GM12873 (cell line): Measurements from ENCODE around the gene FAM162A.

Experiments
- TF ChIP-seq, protein P1 (sequence below): IDR thresholded peaks from 2 replicates; pipeline ENCODE4 v1.5.1; 2012; ENCODE audit warnings: low read depth, mild to moderate bottlenecking, moderate library complexity, low read length, control low read depth; ENCODE audit not compliant: insufficient read depth; ENCODE audit errors: missing control alignments

FAM162A gene

DNA sequence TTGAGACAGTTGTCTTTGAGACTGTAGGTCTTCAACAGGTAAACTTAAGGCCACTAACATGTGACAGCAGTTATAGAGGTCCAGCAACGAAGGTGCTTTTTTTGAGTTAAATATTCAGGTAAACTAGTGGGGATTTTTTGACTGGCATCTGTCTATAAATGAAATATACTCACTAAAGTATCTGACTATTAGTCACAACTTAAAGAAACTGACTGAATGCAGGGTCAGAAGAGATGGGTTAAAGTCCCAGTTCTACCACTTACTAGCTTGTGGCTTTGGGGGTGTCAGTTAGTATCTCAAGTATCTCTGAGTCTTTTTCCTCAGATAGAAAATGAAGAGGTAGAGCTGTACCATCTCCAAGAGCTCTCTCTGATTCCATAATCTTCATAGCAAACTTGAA lies 18.9 kb upstream of the FAM162A start:
- TF ChIP-seq, protein P1, sequence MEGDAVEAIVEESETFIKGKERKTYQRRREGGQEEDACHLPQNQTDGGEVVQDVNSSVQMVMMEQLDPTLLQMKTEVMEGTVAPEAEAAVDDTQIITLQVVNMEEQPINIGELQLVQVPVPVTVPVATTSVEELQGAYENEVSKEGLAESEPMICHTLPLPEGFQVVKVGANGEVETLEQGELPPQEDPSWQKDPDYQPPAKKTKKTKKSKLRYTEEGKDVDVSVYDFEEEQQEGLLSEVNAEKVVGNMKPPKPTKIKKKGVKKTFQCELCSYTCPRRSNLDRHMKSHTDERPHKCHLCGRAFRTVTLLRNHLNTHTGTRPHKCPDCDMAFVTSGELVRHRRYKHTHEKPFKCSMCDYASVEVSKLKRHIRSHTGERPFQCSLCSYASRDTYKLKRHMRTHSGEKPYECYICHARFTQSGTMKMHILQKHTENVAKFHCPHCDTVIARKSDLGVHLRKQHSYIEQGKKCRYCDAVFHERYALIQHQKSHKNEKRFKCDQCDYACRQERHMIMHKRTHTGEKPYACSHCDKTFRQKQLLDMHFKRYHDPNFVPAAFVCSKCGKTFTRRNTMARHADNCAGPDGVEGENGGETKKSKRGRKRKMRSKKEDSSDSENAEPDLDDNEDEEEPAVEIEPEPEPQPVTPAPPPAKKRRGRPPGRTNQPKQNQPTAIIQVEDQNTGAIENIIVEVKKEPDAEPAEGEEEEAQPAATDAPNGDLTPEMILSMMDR = no peak

DNA sequence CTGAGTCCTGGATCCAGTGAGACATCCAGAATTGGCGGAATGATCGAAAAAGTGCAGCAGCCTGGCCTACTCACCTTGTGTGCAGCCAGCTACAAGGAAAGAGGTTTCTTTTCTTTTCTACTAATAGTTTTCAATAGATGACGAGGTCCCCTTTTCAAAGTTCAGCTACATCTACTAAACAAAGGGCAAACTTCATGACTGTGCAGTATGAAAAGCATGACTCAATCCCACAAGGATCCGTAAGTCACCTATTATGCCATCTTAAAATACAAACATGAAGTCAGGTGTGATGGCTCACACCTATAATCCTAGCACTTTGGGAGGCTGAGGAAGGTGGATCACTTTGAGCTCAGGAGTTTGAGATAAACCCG lies 17.6 kb upstream of the FAM162A start:
- TF ChIP-seq, protein P1 = no peak

DNA sequence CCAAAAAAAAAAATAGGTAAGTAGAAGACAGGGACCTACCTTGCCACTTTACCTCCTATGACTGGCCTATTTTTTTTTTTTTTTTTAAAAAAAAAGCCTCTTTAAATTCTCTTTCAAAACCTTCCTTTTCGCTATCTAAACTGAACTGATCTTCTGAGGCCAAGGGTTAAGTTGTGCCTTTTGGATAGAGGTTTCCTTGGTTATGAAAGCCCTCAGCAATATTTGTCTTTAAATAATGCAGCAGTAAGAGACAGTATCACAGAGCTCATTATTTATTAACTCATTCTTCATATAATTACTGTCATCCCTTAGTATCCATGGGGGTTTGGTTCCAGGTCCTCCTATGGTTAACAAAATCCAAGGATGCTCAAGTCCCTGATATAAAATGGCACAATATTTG lies 9.9 kb upstream of the FAM162A start:
- TF ChIP-seq, protein P1 = no peak

DNA sequence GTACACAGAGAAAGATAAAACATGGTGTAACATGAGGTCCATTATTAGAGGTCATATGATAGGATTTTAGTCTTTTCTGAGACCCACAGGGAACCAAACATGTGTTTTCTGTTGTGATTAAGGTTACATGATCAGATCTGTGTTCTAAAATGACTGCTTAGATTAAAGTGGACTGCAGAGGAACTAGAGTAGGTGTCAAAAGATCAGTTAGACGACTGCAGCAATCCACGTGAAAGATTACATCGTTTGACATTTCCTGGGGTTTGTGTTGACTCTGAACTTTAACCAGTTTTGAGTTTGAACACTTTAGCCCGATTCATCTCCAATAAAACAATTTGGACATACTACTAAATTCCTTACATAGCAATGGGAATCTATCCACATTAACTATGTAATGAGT lies 6.0 kb upstream of the FAM162A start:
- TF ChIP-seq, protein P1 = no peak

DNA sequence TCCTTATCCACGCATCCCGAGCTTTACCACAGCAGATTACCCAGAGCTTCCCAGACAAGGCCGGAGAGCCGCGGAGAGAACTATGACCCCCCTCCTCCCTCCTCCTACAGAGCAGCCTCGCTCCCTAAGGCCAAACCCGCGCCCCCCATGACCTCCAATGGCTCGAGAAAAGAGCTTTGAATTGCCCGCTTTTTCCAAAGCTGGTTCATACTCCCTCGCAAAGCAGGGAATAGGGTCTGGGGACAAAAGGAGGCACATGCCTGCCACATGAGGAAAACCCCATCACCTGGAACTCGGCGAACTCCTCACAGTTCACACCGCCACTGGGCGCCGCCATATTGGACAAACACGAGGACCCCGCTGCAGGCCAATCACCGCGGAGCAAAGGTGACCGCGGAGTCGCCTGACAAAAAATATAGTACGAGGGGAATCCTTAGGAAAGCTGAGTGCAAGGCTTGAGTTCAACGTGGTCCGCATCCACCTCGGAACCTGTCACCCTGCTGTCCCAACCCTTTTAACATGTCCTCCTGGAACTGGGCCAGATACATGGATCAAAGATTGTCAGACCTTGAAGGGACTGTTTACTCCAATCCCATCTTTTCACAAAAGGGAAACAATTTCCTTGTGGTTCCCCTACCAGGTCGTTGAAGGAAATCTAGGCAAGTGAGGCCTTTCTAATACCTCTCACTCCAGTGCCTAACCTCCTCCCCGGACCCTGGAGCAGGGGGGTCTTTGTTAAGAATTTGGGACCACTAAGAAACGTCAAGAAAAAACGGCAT lies 905 bp upstream of the FAM162A start, which contains the start of gene MIX23:
Gene MIX23, minus strand, starts transcription at position 344 of the 779 bp plus-strand sequence. Its CDS starts 7 bp downstream, at position 337.
- TF ChIP-seq, protein P1 = no peak

DNA sequence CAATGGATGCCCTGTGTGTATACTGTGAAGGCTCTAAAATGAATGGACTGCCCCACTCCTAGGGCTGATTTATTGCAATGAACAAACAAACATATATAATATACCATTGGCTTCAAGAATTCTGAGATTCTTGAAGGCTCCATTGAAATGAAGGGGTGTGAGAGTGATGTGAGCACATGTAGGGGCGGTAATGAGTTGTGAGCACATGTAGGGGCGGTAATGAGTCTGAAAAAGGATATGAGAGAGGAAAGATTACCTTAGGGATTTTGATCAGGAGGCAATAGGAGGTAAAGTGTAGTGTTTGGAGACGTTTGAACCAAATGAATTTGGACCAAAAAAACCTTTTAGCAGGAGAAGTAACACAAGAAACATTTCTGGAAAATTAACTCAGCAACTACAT lies 3.7 kb downstream of the FAM162A start:
- TF ChIP-seq, protein P1 = peak; percentile 5

DNA sequence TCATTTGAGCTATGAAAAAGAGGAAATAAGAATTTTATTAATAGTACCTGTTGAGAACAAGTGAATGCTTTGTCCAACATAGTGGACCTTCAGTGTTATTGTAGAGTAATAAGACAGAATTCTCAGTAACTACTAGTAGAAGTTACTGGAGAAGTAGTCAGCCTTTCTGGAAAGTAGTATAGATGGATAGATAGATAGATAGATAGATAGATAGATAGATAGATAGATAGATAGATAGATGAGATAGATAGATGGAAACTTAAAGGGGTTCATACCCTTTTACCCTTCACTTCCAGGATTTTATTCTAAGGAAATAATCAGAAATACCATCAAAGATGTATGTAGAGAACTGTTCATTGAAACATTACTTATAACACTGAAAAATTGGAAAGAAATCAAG lies 5.2 kb downstream of the FAM162A start:
- TF ChIP-seq, protein P1 = no peak
